CD4-positive, CD25-positive, alpha-beta regulatory T cell (primary cell): Measurements from ENCODE around the gene PSMD5. TPM values are rescaled to one million over a fixed set of nuclear protein-coding genes. Genes with fewer than 3 reads are reported as not detected.

Experiments used
- ATAC-seq, 2 donors: fragments of 150-1000 bp; cut with Tn5 transposase; one replicate each; pipeline ENCODE4 v1.10.0; 2021; ENCODE audit warnings: low read depth in 2 of 2, moderate number of reproducible peaks in 2 of 2, moderate library complexity in 1 of 2
- DNase-seq, 3 donors: peaks; one replicate each; pipeline versions ENCODE4 v3.0.0 to v3.0.0-alpha.2; 2012 to 2022; ENCODE audit warnings: mixed read lengths in 1 of 3
- H3K27ac ChIP-seq: one replicate; pipeline ENCODE4 v1.7.0; 2013; ENCODE audit warnings: mild to moderate bottlenecking, low read length; ENCODE audit not compliant: insufficient read depth, poor library complexity, severe bottlenecking
- H3K27me3 ChIP-seq: one replicate; pipeline ENCODE4 v1.7.0; 2013; ENCODE audit warnings: low read length; ENCODE audit not compliant: control insufficient read depth, insufficient read depth
- H3K36me3 ChIP-seq: one replicate; pipeline ENCODE4 v1.7.0; 2013; ENCODE audit warnings: mild to moderate bottlenecking, low read length, moderate library complexity; ENCODE audit not compliant: control insufficient read depth, insufficient read depth
- H3K4me1 ChIP-seq: 2 replicates; pipeline ENCODE4 v1.7.0; 2013; ENCODE audit warnings: mild to moderate bottlenecking, low read length; ENCODE audit not compliant: insufficient read depth, control insufficient read depth, poor library complexity, severe bottlenecking
- H3K4me3 ChIP-seq: one replicate; pipeline ENCODE4 v1.7.0; 2013; ENCODE audit warnings: low read depth, mild to moderate bottlenecking, low read length, moderate library complexity
- H3K9me3 ChIP-seq, 2 experiments: 1 replicate in 1 of 2; 2 replicates in 1 of 2; pipeline ENCODE4 v1.7.0; 2013; ENCODE audit warnings: low read length in 2 of 2, mild to moderate bottlenecking in 1 of 2, moderate library complexity in 1 of 2; ENCODE audit not compliant: control insufficient read depth in 2 of 2
- H3K27ac Mint-ChIP-seq, 3 donors: one replicate each; pipeline ENCODE4 v1.8.0; 2020 to 2022; ENCODE audit warnings: mild to moderate bottlenecking in 3 of 3, mixed read lengths in 3 of 3, moderate library complexity in 2 of 3
- H3K27me3 Mint-ChIP-seq: one replicate; pipeline ENCODE4 v1.8.0; 2022; ENCODE audit warnings: mild to moderate bottlenecking, mixed read lengths
- H3K36me3 Mint-ChIP-seq: one replicate; pipeline ENCODE4 v1.8.0; 2020; ENCODE audit warnings: mixed read lengths
- H3K4me1 Mint-ChIP-seq, 4 donors: one replicate each; pipeline ENCODE4 v1.8.0; 2020 to 2022; ENCODE audit warnings: mixed read lengths in 4 of 4, mild to moderate bottlenecking in 1 of 4
- H3K4me3 Mint-ChIP-seq, 4 donors: one replicate each; pipeline ENCODE4 v1.8.0; 2020 to 2022; ENCODE audit warnings: mild to moderate bottlenecking in 4 of 4, mixed read lengths in 4 of 4, moderate library complexity in 3 of 4
- H3K9me3 Mint-ChIP-seq, 7 donors: one replicate each; pipeline ENCODE4 v1.8.0; 2020 to 2022; ENCODE audit warnings: mixed read lengths in 7 of 7, mild to moderate bottlenecking in 3 of 7, moderate library complexity in 2 of 7
- polyA plus RNA-seq, 4 donors: library from polyadenylated mRNA; unstranded; fragments of 300-500 nt; fragmentation: Illumina TruSeq; gene quantifications; one replicate each; pipeline ENCODE4 v1.2.3, GENCODE V29; 2021
- total RNA-seq: library from RNA; stranded (reverse); gene quantifications from one replicate; pipeline ENCODE4 v1.2.3, GENCODE V29; 2022

The PSMD5 gene
- total and polyA plus RNA-seq, 5 donors from 2014 or later = 27.0 to 44.0 (median 30.4) TPM

- peaks cover 59% of the 10 kb centered on the region for H3K4me1 ChIP-seq
- DNase-seq = no peak
- H3K36me3 Mint-ChIP-seq = peaks cover 51% of the 10 kb centered on the region
Observed at GRCh38 chr9:120841930-120842684, 615 bp downstream of the PSMD5 start.

GRCh38 chr9:120839146-120839545, 3.6 kb downstream of the PSMD5 start:
- peaks cover 42% of the 10 kb centered on the region for H3K36me3 Mint-ChIP-seq
- no peaks in the 10 kb centered on the region for H3K27me3 Mint-ChIP-seq

More at GRCh38 chr9:120841930-120842684, 615 bp downstream of the PSMD5 start:
- H3K4me3 ChIP-seq = peak overlapping the region; percentile 88
- peak overlapping the region; percentile 97 for H3K27ac ChIP-seq
- H3K27ac Mint-ChIP-seq = peak overlapping the region; percentile 98 to 99 (median 99)
- H3K27me3 Mint-ChIP-seq = no peaks in the 10 kb centered on the region
- no peaks in the 10 kb centered on the region for H3K9me3 ChIP-seq
- no peaks in the 10 kb centered on the region for H3K27me3 ChIP-seq
- H3K36me3 ChIP-seq = no peaks in the 10 kb centered on the region
- peaks cover 25 to 89% (median 68%) of the 10 kb centered on the region in 4 donors for H3K4me1 Mint-ChIP-seq
- H3K4me3 Mint-ChIP-seq = peak overlapping the region; percentile 94 to 99 (median 96)
- H3K9me3 Mint-ChIP-seq = peaks cover 0 to 2% (median 0%) of the 10 kb centered on the region in 7 donors
- no peak for ATAC-seq

GRCh38 chr9:120837921-120838320, 4.8 kb downstream of the PSMD5 start:
- peak overlapping the region in 2 of 3 donors; percentile 31 to 34 for H3K27ac Mint-ChIP-seq
- H3K4me3 Mint-ChIP-seq = peak overlapping the region in 2 of 4 donors; percentile 14 to 42

More at GRCh38 chr9:120839146-120839545, 3.6 kb downstream of the PSMD5 start:
- Mint-ChIP-seq H3K9me3 (peaks cover 0 to 2% (median 0%) of the 10 kb centered on the region in 7 donors), H3K4me1 (peaks cover 11 to 69% (median 52%) of the 10 kb centered on the region in 4 donors), H3K27ac (peak overlapping the region; percentile 5 to 58 (median 22)), H3K4me3 (peak overlapping the region; percentile 19 to 59 (median 46))
- H3K27ac ChIP-seq = no peak overlapping the region
- H3K36me3 ChIP-seq = peaks cover 15% of the 10 kb centered on the region
- H3K27me3 ChIP-seq = no peaks in the 10 kb centered on the region
- no peaks in the 10 kb centered on the region for H3K9me3 ChIP-seq
- H3K4me3 ChIP-seq = no peak overlapping the region
- no peak for ATAC-seq
- DNase-seq = no peak
- H3K4me1 ChIP-seq = peaks cover 29% of the 10 kb centered on the region

GRCh38 chr9:120833325-120833724, 9.4 kb downstream of the PSMD5 start:
- Histone ChIP-seq H3K9me3 (no peaks in the 10 kb centered on the region), H3K36me3 (peaks cover 64% of the 10 kb centered on the region), H3K4me1 (no peaks in the 10 kb centered on the region), H3K27me3 (no peaks in the 10 kb centered on the region), H3K27ac (no peak overlapping the region), H3K4me3 (no peak overlapping the region)
- Mint-ChIP-seq H3K27ac (no peak overlapping the region), H3K4me1 (peaks cover 0 to 24% (median 20%) of the 10 kb centered on the region in 4 donors), H3K9me3 (no peaks in the 10 kb centered on the region), H3K27me3 (no peaks in the 10 kb centered on the region), H3K4me3 (no peak overlapping the region), H3K36me3 (peaks cover 50% of the 10 kb centered on the region)
- no peak for ATAC-seq
- no peak for DNase-seq

More at GRCh38 chr9:120837921-120838320, 4.8 kb downstream of the PSMD5 start:
- Histone ChIP-seq H3K4me3 (no peak overlapping the region), H3K27ac (no peak overlapping the region), H3K9me3 (no peaks in the 10 kb centered on the region), H3K27me3 (no peaks in the 10 kb centered on the region), H3K4me1 (peaks cover 21% of the 10 kb centered on the region), H3K36me3 (peaks cover 20% of the 10 kb centered on the region)
- H3K9me3 Mint-ChIP-seq = peaks cover 0 to 2% (median 0%) of the 10 kb centered on the region in 7 donors
- peaks cover 44% of the 10 kb centered on the region for H3K36me3 Mint-ChIP-seq
- DNase-seq (no peak), ATAC-seq (no peak)
- H3K27me3 Mint-ChIP-seq = no peaks in the 10 kb centered on the region
- H3K4me1 Mint-ChIP-seq = peaks cover 11 to 60% (median 47%) of the 10 kb centered on the region in 4 donors

GRCh38 chr9:120832807-120833206, 9.9 kb downstream of the PSMD5 start:
- Histone ChIP-seq H3K9me3 (no peaks in the 10 kb centered on the region), H3K4me1 (no peaks in the 10 kb centered on the region), H3K4me3 (no peak overlapping the region), H3K27ac (no peak overlapping the region), H3K36me3 (peaks cover 64% of the 10 kb centered on the region), H3K27me3 (no peaks in the 10 kb centered on the region)
- DNase-seq (no peak), ATAC-seq (no peak)
- H3K4me1 Mint-ChIP-seq = peaks cover 0 to 20% (median 16%) of the 10 kb centered on the region in 4 donors
- no peak overlapping the region for H3K4me3 Mint-ChIP-seq
- no peaks in the 10 kb centered on the region for H3K27me3 Mint-ChIP-seq
- H3K27ac Mint-ChIP-seq = peak overlapping the region in 1 of 3 donors; percentile 48
- peaks cover 45% of the 10 kb centered on the region for H3K36me3 Mint-ChIP-seq
- no peaks in the 10 kb centered on the region for H3K9me3 Mint-ChIP-seq

- Histone ChIP-seq H3K9me3 (no peaks in the 10 kb centered on the region), H3K36me3 (peaks cover 79% of the 10 kb centered on the region), H3K4me3 (no peak overlapping the region), H3K4me1 (no peaks in the 10 kb centered on the region), H3K27ac (no peak overlapping the region), H3K27me3 (no peaks in the 10 kb centered on the region)
- no peaks in the 10 kb centered on the region for H3K9me3 Mint-ChIP-seq
- DNase-seq (no peak), ATAC-seq (no peak)
- no peaks in the 10 kb centered on the region for H3K27me3 Mint-ChIP-seq
- H3K4me1 Mint-ChIP-seq = peaks cover 4 to 9% (median 7%) of the 10 kb centered on the region in 4 donors
- H3K36me3 Mint-ChIP-seq = peaks cover 50% of the 10 kb centered on the region
- no peak overlapping the region for H3K4me3 Mint-ChIP-seq
- peak overlapping the region in 1 of 3 donors; percentile 42 for H3K27ac Mint-ChIP-seq
Observed at GRCh38 chr9:120830865-120831264, 11.9 kb downstream of the PSMD5 start.

- H3K4me3 Mint-ChIP-seq = no peak overlapping the region
- H3K9me3 Mint-ChIP-seq = no peaks in the 10 kb centered on the region
- ATAC-seq = no peak
- H3K9me3 ChIP-seq = no peaks in the 10 kb centered on the region
- no peaks in the 10 kb centered on the region for H3K27me3 Mint-ChIP-seq
- peaks cover 2 to 7% (median 5%) of the 10 kb centered on the region in 4 donors for H3K4me1 Mint-ChIP-seq
- no peak for DNase-seq
- no peak overlapping the region for H3K4me3 ChIP-seq
- peaks cover 77% of the 10 kb centered on the region for H3K36me3 ChIP-seq
- H3K27me3 ChIP-seq = no peaks in the 10 kb centered on the region
- no peak overlapping the region for H3K27ac ChIP-seq
- peak overlapping the region in 1 of 3 donors; percentile 68 for H3K27ac Mint-ChIP-seq
- no peaks in the 10 kb centered on the region for H3K4me1 ChIP-seq
- peaks cover 47% of the 10 kb centered on the region for H3K36me3 Mint-ChIP-seq
Observed at GRCh38 chr9:120830151-120830550, 12.6 kb downstream of the PSMD5 start.
